A375 (cell line): ENCODE measurements around the gene OSBP. TPM values are rescaled to one million over a fixed set of nuclear protein-coding genes. Genes with fewer than 3 reads are reported as not detected.

ENCODE experiments used
- small RNA-seq: library from RNA; depleted of rRNA; stranded (forward); fragments of <200 nt; gene quantifications from one replicate; pipeline ENCODE3, GENCODE V24; 2014
- total RNA-seq: library from RNA; depleted of rRNA; stranded (reverse); fragments of >200 nt; shearing (Covaris generic); gene quantifications from 2 replicates; pipeline ENCODE4 v1.2.3, GENCODE V29; 2014; rRNA removed

Gene OSBP, protein sequence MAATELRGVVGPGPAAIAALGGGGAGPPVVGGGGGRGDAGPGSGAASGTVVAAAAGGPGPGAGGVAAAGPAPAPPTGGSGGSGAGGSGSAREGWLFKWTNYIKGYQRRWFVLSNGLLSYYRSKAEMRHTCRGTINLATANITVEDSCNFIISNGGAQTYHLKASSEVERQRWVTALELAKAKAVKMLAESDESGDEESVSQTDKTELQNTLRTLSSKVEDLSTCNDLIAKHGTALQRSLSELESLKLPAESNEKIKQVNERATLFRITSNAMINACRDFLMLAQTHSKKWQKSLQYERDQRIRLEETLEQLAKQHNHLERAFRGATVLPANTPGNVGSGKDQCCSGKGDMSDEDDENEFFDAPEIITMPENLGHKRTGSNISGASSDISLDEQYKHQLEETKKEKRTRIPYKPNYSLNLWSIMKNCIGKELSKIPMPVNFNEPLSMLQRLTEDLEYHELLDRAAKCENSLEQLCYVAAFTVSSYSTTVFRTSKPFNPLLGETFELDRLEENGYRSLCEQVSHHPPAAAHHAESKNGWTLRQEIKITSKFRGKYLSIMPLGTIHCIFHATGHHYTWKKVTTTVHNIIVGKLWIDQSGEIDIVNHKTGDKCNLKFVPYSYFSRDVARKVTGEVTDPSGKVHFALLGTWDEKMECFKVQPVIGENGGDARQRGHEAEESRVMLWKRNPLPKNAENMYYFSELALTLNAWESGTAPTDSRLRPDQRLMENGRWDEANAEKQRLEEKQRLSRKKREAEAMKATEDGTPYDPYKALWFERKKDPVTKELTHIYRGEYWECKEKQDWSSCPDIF
- total RNA-seq = 22.4 and 26.4 TPM in 2 replicates

DNA sequence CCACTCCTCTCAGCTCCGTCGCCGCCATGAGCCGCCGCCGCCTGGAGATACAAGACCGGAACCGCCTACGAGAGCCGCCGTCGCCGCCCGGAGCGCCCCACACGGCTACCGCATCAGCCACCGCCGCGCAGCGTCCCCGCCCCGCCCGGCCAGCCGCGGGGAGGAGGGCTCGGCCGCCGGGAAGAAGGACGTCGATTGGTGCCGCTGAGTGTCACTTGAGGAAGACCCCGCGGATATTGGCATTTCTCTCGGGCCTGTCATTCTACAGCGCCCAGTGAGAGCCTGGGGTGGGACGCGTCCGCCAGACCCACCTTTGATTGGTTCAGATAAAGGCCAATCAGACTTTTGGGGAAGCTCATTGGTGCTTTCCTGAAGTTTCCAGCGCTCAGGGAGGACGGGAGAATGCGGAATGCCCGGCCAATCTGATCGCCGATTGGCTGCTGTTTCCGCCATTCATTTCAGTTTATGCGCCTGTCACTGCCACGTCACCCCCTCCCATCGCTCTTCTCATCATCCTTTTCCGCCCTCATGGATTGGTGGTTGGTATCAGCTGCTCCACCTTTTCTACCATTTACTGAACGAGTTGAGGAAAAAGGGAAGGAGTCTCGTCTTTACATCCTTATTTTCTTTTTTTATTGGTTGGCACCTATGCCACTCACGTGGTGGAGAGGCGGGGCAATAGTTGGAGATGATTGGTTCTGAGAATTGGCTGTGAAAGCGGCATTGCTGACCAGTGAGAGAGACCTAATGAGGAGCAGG lies at the start of gene OSBP:
Gene OSBP (minus strand): TSS at position 138 of the 759 bp plus-strand sequence. CDS start 110 bp downstream, at position 28.

Small RNA genes lying within 50 kb of the gene (small RNA-seq; reads per million reads assigned to genes)
- not detected for gene MIR3162

Other genes starting within 250 kb of the OSBP start
- gene OR5A2, start 189.4 kb downstream of the OSBP start, total RNA-seq = not detected in 2 replicates
- gene OR5A1, start 179.3 kb downstream of the OSBP start, total RNA-seq = not detected in 2 replicates
- not detected in 2 replicates for gene OR4D6, start 158.8 kb downstream of the OSBP start, total RNA-seq
- not detected in 2 replicates for gene OR4D10, start 142.5 kb downstream of the OSBP start, total RNA-seq
- not detected in 2 replicates for gene OR4D11, start 112.2 kb downstream of the OSBP start, total RNA-seq
- not detected in 2 replicates for gene OR4D9, start 104.2 kb downstream of the OSBP start, total RNA-seq
- 13.2 and 14.6 TPM in 2 replicates for gene PATL1, start 53.3 kb upstream of the OSBP start, total RNA-seq
- gene OR10V1, start 98.1 kb upstream of the OSBP start, total RNA-seq = not detected in 2 replicates
- 27.3 and 31.0 TPM in 2 replicates for gene STX3, start 139.6 kb upstream of the OSBP start, total RNA-seq
- 88.9 and 99.5 TPM in 2 replicates for gene MRPL16, start 195.0 kb upstream of the OSBP start, total RNA-seq
- gene CBLIF, start 229.7 kb upstream of the OSBP start, total RNA-seq = not detected in 2 replicates